Liver (tissue), 3 donors: ENCODE data around the gene FAM181A.

ENCODE experiments used
- ATF3 ChIP-seq: IDR thresholded peaks from 2 replicates; pipeline ENCODE4 v1.6.1; 2016; ENCODE audit warnings: antibody characterized with exemption
- CTCF ChIP-seq: fragments of 150-350 bp; IDR thresholded peaks from 2 replicates; pipeline ENCODE4 v1.5.1; 2017; ENCODE audit warnings: improper control_type of control experiment, low read depth, low read length; ENCODE audit not compliant: missing input control
- EGR1 ChIP-seq, 2 donors: IDR thresholded peaks; 2 replicates each; pipeline ENCODE4 v1.6.1; 2016 to 2018; ENCODE audit warnings: antibody characterized with exemption in 2 of 2, low read depth in 2 of 2
- GABPA ChIP-seq, 2 donors: IDR thresholded peaks in 1 of 2; conservative IDR thresholded peaks in 1 of 2; 2 replicates each; pipeline ENCODE4 v1.6.1; 2016; ENCODE audit warnings: antibody characterized with exemption in 2 of 2, mild to moderate bottlenecking in 1 of 2, moderate library complexity in 1 of 2
- JUND ChIP-seq, 2 donors: IDR thresholded peaks; 2 replicates each; pipeline ENCODE4 v1.6.1; 2016; ENCODE audit warnings: antibody characterized with exemption in 2 of 2
- MAX ChIP-seq: IDR thresholded peaks from 2 replicates; pipeline ENCODE4 v1.6.1; 2016; ENCODE audit warnings: antibody characterized with exemption
- RXRA ChIP-seq, 2 donors: IDR thresholded peaks; 2 replicates each; pipeline ENCODE4 v1.6.1; 2017 to 2018; ENCODE audit warnings: antibody characterized with exemption in 2 of 2, mild to moderate bottlenecking in 1 of 2
- TAF1 ChIP-seq: conservative IDR thresholded peaks from 2 replicates; pipeline ENCODE4 v1.6.1; 2016; ENCODE audit warnings: antibody characterized with exemption, mild to moderate bottlenecking
- YY1 ChIP-seq: IDR thresholded peaks from 2 replicates; pipeline ENCODE4 v1.6.1; 2016; ENCODE audit warnings: antibody characterized with exemption, mild to moderate bottlenecking
- donor health status: healthy.
- donor health status: healthy.

GRCh38 chr14:93964820-93965286 is 37.7 kb downstream of the FAM181A start:
- TF ChIP-seq CTCF = no peak
- TF ChIP-seq EGR1 (IDR thresholded peaks at IDR 0.05; ENCODE audit: low read depth in 2 of 2) = no peak
- no peak for TF ChIP-seq YY1
- no peak for TF ChIP-seq TAF1
- TF ChIP-seq ATF3 = no peak
- no peak for TF ChIP-seq MAX
- TF ChIP-seq JUND (IDR thresholded peaks at IDR 0.05) = no peak
- TF ChIP-seq RXRA (IDR thresholded peaks at IDR 0.05) = no peak
- no peak for TF ChIP-seq GABPA (IDR thresholded peaks at IDR 0.05 in 1 of 2, conservative IDR thresholded peaks at IDR 0.05 in 1 of 2)
